Upper lobe of left lung (tissue), 6 donors: ENCODE results near the gene CPNE4. TPM values are rescaled to one million over a fixed set of nuclear protein-coding genes. Genes with fewer than 3 reads are reported as not detected.

Experiments
- ATAC-seq, 2 donors: fragments of 200-7000 bp; cut with Tn5 transposase; one replicate each; pipeline ENCODE4 v1.9.1; 2022; ENCODE audit warnings: mild to moderate bottlenecking in 2 of 2, moderate library complexity in 2 of 2; ENCODE audit not compliant: low FRiP score in 2 of 2
- DNase-seq, 2 donors: peaks; one replicate each; pipeline ENCODE4 v3.0.0-alpha.2; 2019 to 2020
- H3K27ac ChIP-seq, 4 donors: fragments of 200-600 bp; sonication (generic); one replicate each; pipeline ENCODE4 v1.5.1; 2016 to 2019
- H3K27me3 ChIP-seq, 4 donors: fragments of 200-600 bp; sonication (generic); one replicate each; pipeline ENCODE4 v1.5.1; 2017 to 2019
- H3K36me3 ChIP-seq, 4 donors: fragments of 200-600 bp; sonication (generic); one replicate each; pipeline ENCODE4 v1.5.1; 2016 to 2019
- H3K4me1 ChIP-seq, 4 donors: fragments of 200-600 bp; sonication (generic); one replicate each; pipeline ENCODE4 v1.5.1; 2018 to 2019
- H3K4me3 ChIP-seq, 4 donors: fragments of 200-600 bp; sonication (generic); one replicate each; pipeline ENCODE4 v1.5.1; 2017 to 2019; ENCODE audit warnings: mild to moderate bottlenecking in 2 of 4, moderate library complexity in 1 of 4
- H3K9me3 ChIP-seq, 4 donors: fragments of 200-600 bp; sonication (generic); one replicate each; pipeline ENCODE4 v1.5.1; 2018 to 2019
- CTCF ChIP-seq, 6 experiments: fragments of 450-650 bp in 4 of 6; fragments of 200-600 bp in 2 of 6; sonication (generic) in 2 of 6; IDR thresholded peaks; one replicate each; pipeline ENCODE4 v1.5.1; 2016 to 2019; ENCODE audit warnings: antibody characterized with exemption in 6 of 6
- EP300 ChIP-seq, 4 donors: sonication (generic); formaldehyde crosslinking; IDR thresholded peaks; one replicate each; pipeline ENCODE4 v1.5.1; 2017; ENCODE audit warnings: antibody characterized with exemption in 4 of 4, control low read depth in 2 of 4
- POLR2A ChIP-seq, 4 donors: fragments of 450-650 bp; IDR thresholded peaks; one replicate each; pipeline ENCODE4 v1.5.1; 2016 to 2017; ENCODE audit warnings: antibody characterized with exemption in 4 of 4, mild to moderate bottlenecking in 2 of 4
- POLR2AphosphoS5 ChIP-seq, 2 donors: sonication (generic); formaldehyde crosslinking; IDR thresholded peaks; one replicate each; pipeline ENCODE4 v1.5.1; 2017; ENCODE audit warnings: antibody characterized with exemption in 2 of 2
- WGBS, 2 donors: methylation state at CpG; one replicate each; pipeline ENCODE4 v1.1.5; 2017 to 2018; 5-methylcytosine and 5-hydroxymethylcytosine counted together
- total RNA-seq, 6 donors: library from RNA; depleted of rRNA in 4 of 6; stranded (reverse); fragments of >200 nt in 4 of 6; gene quantifications; one replicate each; pipeline versions ENCODE4 v1.1.0 to v1.2.1, GENCODE V29; 2016 to 2021
- donor health status: DM: no; HTN: no; CAD: no; lungs with moderate emphysema.
- donor health status: DM: no; HTN: yes; CAD: no; lungs with severe emphysema.

CPNE4 gene
- total RNA-seq, 6 donors from 2014 or later: 0.34 to 2.1 (median 0.47) TPM; not detected in 3

GRCh38 chr3:131995891-131996290, 38.9 kb downstream of the CPNE4 start:
- H3K27ac ChIP-seq: no peak overlapping the region
- ATAC-seq (no peak), DNase-seq (no peak)
- 82 to 88% methylated on average over 3 of the region's 3 CpGs for WGBS, 2 donors
- H3K4me1 ChIP-seq: no peaks in the 10 kb centered on the region
- no peaks in the 10 kb centered on the region for H3K36me3 ChIP-seq
- no peak overlapping the region for H3K4me3 ChIP-seq
- no peak for TF ChIP-seq EP300 (IDR thresholded peaks at IDR 0.05)
- no peak for TF ChIP-seq CTCF (IDR thresholded peaks at IDR 0.05)
- no peak for TF ChIP-seq POLR2AphosphoS5 (IDR thresholded peaks at IDR 0.05)
- TF ChIP-seq POLR2A (IDR thresholded peaks at IDR 0.05): no peak
- H3K27me3 ChIP-seq: no peaks in the 10 kb centered on the region
- peaks cover 0 to 7% (median 2%) of the 10 kb centered on the region in 4 donors for H3K9me3 ChIP-seq

GRCh38 chr3:131989318-131989717, 45.5 kb downstream of the CPNE4 start:
- DNase-seq (no peak), ATAC-seq (no peak)
- peaks cover 0 to 7% (median 2%) of the 10 kb centered on the region in 4 donors for H3K9me3 ChIP-seq
- H3K27me3 ChIP-seq: no peaks in the 10 kb centered on the region
- H3K36me3 ChIP-seq: no peaks in the 10 kb centered on the region
- H3K4me3 ChIP-seq: no peak overlapping the region
- no peak overlapping the region for H3K27ac ChIP-seq
- TF ChIP-seq POLR2A (IDR thresholded peaks at IDR 0.05): no peak
- no peak for TF ChIP-seq CTCF (IDR thresholded peaks at IDR 0.05)
- no peak for TF ChIP-seq EP300 (IDR thresholded peaks at IDR 0.05)
- no peak for TF ChIP-seq POLR2AphosphoS5 (IDR thresholded peaks at IDR 0.05)
- H3K4me1 ChIP-seq: no peaks in the 10 kb centered on the region
- WGBS, 2 donors: 92 to 100% methylated on average over 1 to 3 of the region's 3 CpGs

DNA sequence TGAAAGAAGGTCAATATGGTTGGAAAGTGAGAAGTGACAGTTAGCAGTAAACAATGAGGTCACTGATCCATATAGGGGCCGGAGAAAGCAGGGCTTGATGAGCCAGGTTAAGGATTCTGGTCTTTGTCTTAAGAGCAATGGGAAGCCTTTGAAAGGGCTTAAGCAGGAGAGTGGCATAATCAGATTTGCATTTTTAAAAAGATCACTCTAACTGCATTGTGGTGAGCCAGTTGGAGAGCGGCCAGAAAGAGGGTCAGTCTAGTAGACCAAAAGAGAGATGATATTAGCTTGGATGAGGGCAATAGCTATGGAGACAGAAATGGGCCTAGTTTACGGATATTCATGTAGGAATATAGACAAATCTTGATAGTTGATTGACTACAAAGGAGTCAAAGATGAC, 46.6 kb downstream of the CPNE4 start:
- no peak for DNase-seq
- 86 to 89% methylated on average over 3 of the region's 3 CpGs for WGBS, 2 donors
- Histone ChIP-seq H3K27ac (no peak overlapping the region), H3K4me1 (no peaks in the 10 kb centered on the region), H3K27me3 (no peaks in the 10 kb centered on the region), H3K36me3 (no peaks in the 10 kb centered on the region), H3K4me3 (no peak overlapping the region), H3K9me3 (peaks cover 0 to 7% (median 2%) of the 10 kb centered on the region in 4 donors)
- no peak for ATAC-seq
- TF ChIP-seq CTCF (IDR thresholded peaks at IDR 0.05) (no peak), POLR2A (IDR thresholded peaks at IDR 0.05) (no peak), POLR2AphosphoS5 (IDR thresholded peaks at IDR 0.05) (no peak), EP300 (IDR thresholded peaks at IDR 0.05) (no peak)

DNA sequence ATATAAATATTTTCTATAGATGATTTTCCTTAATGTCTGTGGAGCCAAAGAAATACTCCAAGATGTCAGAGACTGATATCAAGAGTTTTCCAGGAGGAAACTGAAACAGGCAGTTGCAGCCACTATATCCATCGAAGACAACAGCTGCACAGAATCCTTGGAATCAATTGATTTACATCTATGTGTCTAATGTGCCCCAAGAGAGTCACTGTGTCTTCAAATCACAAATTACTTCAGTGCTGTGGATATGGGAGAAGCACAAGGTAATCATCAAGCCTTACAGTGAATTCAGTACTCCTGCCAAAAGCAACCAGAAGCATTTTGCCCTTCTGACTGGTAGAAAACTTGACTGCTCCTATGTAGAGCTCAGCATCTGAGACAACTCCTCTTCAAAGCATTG, 51.1 kb downstream of the CPNE4 start:
- WGBS, 2 donors: 71 to 73% methylated on average over 1 of the region's 1 CpG
- no peak overlapping the region for H3K27ac ChIP-seq
- H3K27me3 ChIP-seq: no peaks in the 10 kb centered on the region

More for the DNA sequence above, 51.1 kb downstream of the CPNE4 start:
- no peaks in the 10 kb centered on the region for H3K4me1 ChIP-seq
- no peak overlapping the region for H3K4me3 ChIP-seq
- TF ChIP-seq CTCF (IDR thresholded peaks at IDR 0.05) (no peak), EP300 (IDR thresholded peaks at IDR 0.05) (no peak), POLR2AphosphoS5 (IDR thresholded peaks at IDR 0.05) (no peak), POLR2A (IDR thresholded peaks at IDR 0.05) (no peak)
- H3K36me3 ChIP-seq: no peaks in the 10 kb centered on the region
- H3K9me3 ChIP-seq: no peaks in the 10 kb centered on the region
- DNase-seq (no peak), ATAC-seq (no peak)
